Fibroblast of skin of abdomen (primary cell): ENCODE measurements around the gene UTF1. TPM values are rescaled to one million over a fixed set of nuclear protein-coding genes. Genes with fewer than 3 reads are reported as not detected.

Experiments
- DNase-seq: peaks from one replicate; pipeline ENCODE4 v3.0.0-alpha.2; 2013
- polyA plus RNA-seq, 2 experiments: library from polyadenylated mRNA; unstranded; fragments of 120-200 nt; gene quantifications; one replicate each; pipeline ENCODE4 v1.2.1, GENCODE V29; 2013; ENCODE audit not compliant: insufficient read length in 2 of 2

Gene UTF1, protein sequence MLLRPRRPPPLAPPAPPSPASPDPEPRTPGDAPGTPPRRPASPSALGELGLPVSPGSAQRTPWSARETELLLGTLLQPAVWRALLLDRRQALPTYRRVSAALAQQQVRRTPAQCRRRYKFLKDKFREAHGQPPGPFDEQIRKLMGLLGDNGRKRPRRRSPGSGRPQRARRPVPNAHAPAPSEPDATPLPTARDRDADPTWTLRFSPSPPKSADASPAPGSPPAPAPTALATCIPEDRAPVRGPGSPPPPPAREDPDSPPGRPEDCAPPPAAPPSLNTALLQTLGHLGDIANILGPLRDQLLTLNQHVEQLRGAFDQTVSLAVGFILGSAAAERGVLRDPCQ
- polyA plus RNA-seq (2013, experiment 1 of 2; ENCODE audit: insufficient read length) = not detected
- not detected for polyA plus RNA-seq (2013, experiment 2 of 2; ENCODE audit: insufficient read length)

DNA sequence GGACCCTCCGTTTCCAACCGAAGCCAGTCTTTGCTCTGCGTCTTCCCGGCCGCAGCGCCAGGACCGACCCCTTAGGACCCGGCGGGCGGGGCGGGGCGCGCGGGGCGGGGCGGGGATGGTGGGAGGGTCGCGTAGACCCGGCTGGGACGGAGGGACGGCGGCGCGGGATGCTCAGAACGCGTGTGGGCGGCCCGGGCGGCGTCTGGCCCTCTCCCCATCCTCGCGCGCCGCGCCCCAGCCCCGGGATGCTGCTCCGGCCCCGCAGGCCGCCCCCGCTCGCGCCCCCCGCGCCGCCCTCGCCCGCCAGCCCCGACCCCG, at the start of gene UTF1:
TSS of gene UTF1 (plus strand) at position 174 of the 318 bp plus-strand sequence. CDS start at position 246, 72 bp downstream.
- no peak for DNase-seq

DNA sequence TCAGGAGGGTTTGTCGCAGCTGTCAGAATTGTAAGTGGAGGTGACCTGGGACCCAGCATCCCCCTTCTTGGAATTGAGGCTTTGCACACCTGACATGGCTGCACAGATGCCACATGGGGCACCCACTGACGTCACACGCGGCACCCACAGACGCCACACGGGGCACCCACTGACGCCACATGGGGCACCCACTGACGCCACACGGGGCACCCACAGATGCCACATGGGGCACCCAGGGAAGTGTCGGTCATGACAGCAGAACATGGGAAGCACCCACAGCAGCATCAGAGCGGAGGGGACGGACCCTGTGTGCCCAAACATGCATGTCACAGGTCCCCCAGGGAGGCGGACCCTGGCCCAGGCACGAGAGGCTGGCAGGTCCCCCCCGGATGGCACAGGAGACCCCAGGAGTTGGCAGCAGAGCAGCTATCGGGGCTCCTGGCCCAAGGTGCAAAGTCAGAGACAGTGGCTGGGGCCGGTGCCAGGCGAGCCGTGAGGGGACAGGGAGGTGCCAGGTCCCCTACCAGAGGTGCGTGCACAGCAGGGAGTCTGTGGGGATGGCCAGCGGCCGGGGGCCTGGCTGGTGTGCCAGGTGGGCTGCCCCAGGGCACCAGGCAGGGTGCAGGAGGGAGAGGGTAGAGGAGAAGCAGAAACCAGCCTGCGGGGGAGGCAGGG, 48.9 kb upstream of the UTF1 start:
- no peak for DNase-seq

DNA sequence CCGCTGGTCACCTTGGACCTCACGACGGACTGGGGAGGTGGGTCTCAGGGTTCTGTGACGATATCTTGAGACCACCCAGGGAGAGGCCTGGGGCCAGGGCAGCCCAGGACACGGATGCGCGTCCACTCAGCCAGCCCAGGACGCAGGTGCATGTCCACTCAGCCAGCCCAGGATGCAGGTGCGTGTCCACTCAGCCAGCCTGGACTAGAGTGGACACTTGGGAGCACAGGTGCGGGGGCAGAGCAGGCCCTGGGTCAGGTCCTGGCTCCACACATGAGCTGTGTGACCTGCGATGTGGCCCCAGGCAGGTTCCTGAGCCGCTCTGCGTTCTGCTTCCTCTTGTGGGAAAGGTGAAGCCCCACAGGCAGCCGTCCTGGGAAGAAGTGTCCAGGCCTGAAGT, 47.8 kb upstream of the UTF1 start:
- DNase-seq = no peak

DNA sequence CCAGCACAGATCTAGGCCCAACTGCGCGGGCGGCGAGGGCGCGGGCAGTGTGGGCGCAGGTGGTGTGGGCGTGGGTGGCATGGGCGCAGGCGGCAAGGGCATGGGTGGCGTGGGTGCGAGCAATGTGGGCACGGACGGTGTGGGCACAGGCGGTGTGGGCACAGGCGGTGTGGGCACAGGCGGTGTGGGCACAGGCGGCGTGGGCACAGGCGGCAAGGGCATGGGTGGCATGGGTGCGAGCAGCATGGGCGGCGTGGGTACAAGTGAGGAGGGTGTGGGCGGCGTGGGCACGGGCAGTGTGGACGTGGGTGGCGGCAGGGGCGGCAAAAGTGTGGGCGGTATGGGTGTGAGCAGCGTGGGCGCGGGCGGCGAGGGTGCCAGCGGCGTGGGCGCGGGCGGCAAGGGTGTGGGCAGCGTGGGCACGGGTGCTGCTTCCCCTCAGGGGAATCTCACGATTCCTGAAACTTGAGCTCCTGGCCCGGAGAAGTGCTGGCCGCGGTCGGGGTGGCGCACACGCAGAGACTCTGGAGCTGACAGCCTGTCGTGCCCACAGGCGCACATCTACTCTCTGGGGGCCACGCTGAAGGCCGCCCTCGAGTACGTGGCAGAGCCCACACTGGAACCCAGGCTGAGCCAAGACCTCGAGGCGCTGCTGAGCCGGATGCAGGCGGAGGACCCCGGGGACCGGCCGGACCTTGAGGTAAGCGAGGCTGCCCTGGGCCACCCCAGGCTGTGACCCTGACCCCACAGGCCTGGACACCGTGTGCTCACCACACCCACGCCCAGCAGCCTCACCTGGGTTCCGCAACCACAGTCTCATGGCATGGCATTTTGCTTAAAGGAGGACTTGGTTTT, 47.0 kb upstream of the UTF1 start:
- no peak for DNase-seq

DNA sequence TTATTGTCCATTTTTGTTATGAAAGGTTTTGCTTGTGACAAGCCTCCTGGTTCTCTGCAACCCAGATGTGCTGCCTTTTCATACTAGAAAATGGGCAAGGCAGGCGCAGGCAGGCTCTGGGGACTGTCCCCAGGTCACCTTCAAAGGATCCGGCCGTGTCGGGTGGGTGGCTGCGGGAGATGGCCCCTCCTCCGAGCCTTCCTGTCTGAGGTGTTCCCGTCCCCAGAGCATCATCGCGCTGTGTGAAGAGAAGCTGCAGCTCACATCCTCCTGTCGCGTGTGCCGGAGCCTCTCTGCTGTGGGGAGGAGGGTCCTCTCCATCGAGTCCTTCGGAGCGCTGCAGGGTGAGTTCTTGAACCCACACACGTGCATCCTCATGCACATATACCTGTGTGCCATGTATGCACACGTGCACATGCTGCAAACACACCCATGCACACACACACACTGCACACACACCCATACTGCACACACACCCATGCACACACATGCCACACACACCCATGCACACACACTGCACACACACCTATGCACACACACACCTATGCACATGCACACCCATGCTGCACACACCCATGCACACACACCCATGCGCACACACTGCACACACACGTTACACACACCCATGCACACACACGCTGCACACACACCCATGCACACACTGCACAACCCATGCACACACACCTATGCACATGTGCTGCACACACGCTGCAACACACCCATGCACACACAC, 46.2 kb upstream of the UTF1 start:
- no peak for DNase-seq

DNA sequence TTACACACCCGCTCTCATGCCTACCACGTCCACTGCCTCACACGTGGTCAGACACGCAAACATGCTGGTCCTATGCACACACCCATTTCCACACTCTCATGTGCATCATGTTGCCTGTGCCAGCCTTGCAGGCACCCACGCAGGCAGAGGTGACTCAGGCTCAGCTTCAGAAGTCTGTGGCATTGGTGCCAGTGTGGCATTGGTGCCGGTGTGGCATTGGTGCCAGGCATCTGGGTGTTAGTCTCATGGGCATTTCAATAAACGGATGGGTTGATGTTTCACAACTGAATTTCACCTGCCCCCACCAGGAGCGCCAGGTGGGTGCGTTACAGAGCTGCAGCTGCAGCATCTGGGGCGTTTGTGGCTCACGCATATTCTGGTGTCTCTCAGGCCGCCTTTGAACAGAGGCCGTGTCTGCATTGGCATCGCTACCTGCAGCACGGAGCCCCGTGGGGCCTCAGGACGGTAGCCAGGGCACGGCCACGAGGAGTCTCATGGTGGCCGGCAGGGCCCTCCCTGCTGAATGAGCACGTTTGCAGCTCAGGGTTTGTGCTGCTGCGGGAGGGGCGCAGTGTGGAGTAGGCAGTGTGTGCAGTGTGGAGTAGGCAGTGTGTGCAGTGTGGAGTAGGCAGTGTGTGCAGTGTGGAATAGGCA, 45.3 kb upstream of the UTF1 start:
- no peak for DNase-seq

DNA sequence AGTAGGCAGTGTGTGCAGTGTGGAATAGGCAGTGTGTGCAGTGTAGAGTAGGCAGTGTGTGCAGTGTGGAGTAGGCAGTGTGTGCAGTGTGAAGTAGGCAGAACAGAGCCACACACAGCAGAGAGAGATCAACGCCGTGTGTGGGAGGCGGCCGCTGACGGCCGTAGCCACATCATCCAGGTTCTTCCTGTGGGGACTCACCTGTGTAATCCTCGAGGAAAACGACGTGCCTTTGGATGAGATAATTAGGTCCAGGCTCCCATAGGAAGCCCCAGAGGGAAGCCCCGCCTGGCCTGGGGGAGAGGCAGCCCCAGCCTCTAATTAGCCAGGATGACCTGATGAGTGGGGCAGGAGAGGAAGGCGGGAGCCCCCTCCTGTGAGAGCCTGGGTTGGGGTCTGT, 44.6 kb upstream of the UTF1 start:
- DNase-seq = no peak

DNA sequence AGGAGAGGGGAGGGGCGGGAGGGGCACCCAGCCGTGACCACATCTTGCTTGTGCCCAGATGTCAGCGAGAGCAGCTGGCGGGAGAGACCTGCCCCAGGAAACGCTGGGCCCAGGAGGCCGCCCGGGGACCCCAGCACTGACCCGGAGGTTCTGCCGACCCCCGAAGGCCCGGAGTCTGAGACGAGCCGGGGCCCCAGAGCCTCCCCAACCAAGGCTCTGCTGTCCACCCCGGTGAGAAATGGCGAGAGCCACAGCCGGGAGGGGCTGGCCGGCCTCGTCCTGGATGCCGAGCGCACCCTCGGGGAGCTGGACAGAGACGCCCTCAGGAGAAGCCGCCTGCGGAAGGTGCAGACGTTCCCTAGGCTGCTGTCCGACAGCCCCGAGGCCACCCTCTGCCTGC, 44.1 kb upstream of the UTF1 start:
- DNase-seq = no peak

DNA sequence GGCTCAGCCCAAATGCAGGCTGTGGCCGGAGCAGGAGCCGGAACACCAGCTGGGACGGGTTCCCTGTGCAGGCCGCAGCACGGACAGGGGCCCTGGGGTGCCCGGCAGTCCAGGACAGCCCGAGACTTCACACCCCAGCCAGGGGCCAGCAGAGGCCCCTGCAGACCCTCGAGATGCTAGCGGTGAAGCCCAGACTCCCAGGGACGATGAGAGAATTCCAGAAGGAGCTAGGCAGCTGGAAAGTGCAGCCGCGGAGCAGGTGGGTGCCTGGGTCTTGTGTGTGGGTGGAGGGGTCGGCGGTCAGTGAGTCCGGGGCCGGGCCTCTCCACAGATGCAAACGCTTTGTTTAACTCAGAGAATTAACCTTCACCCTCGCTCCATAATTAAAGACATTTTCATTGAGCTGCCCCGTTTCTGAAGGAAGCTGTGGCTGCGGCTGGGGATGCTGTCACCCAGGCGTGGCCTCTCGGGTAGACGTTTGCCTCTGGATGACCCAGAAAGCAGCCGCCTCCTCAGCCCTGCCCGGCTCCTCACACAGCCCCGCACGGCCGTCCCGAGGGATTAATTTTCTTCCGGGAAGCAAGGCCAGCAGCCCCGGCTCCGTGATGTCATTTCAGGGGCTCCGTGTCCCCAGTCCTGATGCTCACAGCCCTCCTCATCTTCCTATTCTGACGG, 43.5 kb upstream of the UTF1 start:
- no peak for DNase-seq

DNA sequence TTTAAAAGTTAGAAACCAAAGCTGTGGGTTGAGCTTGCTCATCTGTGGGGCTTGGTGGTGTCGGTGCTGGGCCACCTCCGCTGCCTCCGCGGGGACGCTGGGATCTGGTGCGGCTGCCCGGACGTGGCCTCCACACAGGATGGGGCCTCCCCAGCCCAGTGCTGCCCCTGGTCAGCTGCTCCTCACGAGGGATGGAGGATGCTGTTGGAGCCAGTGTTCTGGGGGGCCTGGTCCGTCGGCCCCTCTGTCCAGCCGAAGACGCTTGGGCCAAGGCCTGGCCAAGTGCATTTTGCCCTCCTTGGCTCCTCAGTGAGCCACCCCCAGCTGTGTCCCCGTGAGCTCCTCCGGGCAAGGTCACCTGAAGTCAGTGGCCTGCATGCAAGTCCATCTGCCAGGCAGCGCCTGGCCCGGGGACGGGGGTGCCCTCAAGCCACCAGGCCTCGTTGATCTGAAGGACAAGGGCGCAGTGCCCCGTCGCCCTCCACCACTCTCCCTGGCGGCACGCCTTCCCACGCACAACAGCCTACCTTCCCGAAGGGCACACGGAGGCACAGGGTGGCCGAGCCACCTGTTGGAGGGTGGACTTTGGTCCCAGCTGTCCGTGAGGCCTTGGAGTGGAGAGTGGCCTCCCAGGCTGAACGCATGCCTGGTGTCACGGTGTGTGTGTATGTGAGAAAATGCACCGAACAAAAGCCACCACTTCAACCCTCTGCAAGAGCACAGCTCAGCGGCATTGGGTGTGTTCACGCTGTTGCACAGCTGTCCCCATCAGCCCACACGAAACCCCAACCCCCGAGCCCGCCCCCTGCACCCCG, 42.7 kb upstream of the UTF1 start:
- DNase-seq = no peak

DNA sequence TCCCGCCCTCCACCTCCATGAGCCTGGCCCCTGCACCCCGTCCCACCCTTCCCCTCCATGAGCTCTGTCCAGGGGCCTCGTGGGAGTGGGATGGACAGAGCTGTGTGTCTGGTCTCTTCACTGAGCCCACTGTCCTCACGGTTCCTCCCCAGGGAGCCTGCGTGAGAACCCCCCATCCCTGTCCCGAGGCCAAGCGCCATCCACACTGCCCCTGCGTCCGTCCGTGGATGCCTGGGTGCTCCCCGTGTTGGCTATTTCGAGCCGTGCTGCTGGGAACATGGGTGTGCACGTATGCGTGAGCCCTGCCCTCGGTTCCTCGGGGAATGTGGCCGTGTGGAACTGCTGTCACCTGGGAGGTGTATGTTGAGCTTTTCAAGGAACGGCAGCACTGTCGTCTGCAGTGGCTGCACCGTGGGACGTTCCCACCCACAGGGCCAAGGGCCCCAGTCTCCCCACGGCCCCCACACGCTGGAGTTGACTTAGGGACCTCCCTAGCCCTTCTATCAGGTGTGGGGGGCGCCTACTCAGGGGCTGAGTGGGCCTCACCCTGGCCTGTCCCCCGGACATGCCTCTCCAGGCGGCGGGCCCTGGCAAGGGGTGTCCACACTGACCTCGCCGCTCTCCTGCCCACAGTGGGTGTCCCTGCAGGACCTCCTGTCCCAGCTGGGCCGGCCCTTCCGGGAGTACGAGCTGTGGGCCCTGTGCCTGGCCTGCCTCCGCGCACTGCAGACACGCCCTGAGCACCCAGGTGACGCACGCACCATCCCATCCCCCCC, 41.9 kb upstream of the UTF1 start:
- no peak for DNase-seq

DNA sequence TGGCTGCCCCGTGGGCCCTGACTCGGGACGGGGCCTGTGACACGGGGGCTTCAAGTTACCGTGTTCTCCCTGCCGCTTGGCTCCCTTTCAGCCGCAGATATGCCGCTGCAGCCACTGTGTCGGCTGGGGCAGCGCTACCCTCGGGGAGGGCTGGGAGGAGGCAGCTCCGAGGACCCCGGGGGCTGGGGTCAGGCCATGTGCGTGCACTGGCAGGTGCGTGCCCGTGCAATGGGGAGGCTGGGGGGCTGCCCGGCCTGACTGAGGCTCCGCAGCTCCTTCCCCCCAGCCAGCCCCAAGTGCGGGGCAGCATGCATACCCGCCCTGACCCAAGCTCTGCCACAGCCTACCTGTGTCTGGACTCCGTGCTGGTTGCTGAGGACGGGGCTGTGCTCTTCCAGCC, 40.8 kb upstream of the UTF1 start:
- no peak for DNase-seq

DNA sequence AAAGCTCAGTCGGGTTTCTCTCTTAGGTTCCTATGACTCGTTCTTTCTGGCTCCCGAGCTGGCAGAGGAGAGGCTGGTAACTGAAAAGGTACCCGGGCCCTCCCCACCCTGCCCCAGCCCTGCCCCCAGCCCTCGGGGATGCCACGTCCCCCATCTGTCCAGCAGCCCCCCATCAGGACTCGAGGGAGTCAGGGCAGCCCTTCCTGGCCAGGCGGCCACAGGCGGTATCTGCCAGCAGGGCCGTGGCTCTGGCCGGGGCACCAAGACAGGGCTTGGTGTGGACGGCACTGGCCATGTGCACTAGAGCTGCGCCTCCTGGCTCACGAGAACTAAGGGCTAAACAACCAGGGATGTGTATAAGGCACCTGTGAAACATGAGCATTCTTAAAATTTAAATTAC, 40.3 kb upstream of the UTF1 start:
- DNase-seq = no peak

DNA sequence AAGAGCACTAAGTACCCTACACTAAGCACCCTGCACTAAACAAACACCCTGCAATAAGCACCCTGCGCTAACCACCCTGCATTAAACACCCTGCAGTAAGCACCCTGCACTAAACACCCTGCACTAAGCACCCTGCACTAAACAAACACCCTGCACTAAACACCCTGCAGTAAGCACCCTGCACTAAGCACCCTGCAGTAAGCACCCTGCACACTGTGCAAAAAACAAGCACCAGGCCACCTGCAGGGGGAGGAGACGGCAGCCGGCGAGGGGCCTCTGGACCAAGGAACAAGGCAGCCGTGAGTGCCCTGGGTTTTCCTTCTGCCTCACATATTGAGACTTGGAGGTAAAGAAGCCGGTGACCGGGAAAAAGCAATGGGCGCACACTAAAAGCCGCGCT, 39.8 kb upstream of the UTF1 start:
- DNase-seq = no peak

DNA sequence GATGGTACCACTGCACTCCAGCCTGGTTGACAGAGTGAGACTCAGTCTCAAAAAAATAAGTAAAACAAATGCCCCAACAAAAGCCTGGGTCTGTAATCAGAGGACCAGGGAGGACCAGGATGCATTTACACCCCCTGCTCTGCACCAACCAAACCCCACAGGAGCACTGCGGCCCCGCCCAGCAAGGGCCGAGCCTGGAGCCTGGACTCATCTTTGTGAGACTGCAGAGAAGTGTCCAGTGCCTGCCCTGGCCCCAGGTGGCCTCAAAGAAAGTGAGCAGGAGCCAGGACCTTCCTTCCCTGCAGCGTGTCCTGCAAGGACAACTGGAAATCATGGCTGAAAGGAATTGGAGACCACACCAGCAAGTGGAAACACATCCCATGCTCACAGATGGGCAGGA, 38.4 kb upstream of the UTF1 start:
- DNase-seq = no peak

DNA sequence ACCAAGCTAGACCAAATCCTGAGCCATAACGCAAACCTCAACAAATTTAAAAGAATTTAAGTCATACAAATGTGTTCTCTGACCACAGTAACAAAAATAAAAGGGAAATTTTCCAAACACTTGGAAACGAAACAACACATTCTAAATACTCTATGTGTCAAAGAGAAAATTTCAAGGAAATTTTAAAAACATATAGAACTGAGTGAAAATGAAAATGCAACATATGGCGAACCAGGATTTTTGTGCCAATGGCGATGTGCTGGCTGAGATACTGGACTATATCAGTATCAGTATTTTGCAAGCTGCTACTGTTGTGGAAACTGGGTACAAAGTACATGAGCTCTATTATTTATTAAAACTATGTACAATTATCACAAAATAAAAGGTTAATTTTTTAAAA, 35.9 kb upstream of the UTF1 start:
- no peak for DNase-seq

DNA sequence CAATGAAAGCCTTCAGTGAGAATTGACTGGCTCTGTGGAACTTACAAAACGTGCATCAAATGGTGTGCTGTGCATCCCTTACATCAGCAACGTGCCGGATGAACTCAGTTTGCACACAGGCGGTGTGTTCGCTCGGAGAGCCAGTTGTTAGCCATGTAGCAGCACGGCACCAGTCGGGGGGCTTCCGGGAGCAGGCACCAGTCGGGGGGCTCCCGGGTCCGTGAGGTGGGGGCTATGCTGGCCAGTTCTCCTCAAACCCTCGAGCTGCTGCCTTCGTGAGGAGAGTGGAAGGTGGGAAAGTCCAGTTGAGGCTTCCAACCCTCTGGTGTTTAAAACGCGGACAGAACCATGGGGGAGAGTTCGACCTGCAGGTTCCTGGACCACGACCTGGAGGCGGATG, 34.9 kb upstream of the UTF1 start:
- DNase-seq = no peak

DNA sequence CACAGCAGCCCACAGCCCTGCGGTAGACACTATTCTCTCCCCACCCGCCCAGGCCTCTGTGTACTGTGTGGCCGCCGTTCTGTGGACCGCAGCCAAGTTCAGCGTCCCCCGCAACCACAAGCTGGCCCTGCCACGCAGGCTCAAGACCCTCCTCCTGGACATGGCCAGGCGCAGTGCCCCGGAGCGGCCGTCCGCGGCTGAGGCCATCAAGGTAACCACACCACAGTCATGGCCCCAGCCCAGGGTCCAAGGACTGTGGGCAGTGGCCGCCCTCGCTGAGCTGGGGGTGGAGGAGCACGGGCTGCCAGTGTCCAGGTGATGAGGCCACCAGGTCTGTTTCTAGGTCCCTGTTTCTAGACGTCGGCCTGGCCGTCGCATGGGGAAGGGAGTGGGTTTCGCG, 34.4 kb upstream of the UTF1 start:
- DNase-seq = no peak

DNA sequence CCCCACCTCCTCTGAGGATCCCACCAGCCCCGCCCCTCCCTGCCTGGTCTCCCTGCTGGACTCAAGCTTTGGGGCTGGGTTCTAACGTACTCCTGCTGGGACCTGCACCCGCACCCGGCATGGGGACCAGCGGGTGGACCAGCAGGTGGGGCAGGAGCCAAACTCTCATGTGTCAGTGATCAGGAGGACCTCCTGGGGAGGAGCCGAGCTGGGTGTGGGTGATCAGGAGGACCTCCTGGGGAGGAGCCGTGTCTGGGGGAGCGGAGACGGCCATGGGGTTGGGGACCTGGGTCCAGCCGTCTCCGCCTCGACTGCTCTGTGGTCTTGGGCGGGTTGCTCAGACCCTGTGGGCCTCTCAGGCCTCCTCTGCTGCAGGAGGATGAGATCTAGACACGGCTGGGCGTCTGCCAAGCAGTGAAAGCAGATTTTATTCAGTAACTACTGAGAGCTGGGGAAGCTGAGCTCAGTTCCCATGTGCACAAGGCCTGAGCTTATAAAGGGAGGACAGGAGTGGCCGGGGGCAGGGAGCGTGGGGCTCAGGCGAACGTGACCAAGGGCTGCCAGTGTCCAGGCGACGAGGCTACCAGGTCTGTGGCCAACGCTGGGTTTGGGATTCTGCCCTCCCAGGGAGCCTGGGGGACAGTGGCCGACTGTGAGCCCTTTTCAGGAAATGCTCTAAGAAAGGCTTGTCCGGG, 33.6 kb upstream of the UTF1 start:
- DNase-seq = no peak
